GM18505 (cell line): ENCODE data around the gene AHNAK2.

Source experiments
- ATAC-seq: cut with Tn5 transposase; IDR thresholded peaks from one replicate; pipeline ENCODE4 v1.9.1; 2021; ENCODE audit not compliant: unreplicated experiment
- POLR2A ChIP-seq: IDR thresholded peaks from 4 replicates; pipeline ENCODE4 v1.6.1; 2011; ENCODE audit warnings: borderline replicate concordance; ENCODE audit not compliant: insufficient read depth, insufficient read length; ENCODE audit errors: extremely low read depth

The AHNAK2 gene

DNA sequence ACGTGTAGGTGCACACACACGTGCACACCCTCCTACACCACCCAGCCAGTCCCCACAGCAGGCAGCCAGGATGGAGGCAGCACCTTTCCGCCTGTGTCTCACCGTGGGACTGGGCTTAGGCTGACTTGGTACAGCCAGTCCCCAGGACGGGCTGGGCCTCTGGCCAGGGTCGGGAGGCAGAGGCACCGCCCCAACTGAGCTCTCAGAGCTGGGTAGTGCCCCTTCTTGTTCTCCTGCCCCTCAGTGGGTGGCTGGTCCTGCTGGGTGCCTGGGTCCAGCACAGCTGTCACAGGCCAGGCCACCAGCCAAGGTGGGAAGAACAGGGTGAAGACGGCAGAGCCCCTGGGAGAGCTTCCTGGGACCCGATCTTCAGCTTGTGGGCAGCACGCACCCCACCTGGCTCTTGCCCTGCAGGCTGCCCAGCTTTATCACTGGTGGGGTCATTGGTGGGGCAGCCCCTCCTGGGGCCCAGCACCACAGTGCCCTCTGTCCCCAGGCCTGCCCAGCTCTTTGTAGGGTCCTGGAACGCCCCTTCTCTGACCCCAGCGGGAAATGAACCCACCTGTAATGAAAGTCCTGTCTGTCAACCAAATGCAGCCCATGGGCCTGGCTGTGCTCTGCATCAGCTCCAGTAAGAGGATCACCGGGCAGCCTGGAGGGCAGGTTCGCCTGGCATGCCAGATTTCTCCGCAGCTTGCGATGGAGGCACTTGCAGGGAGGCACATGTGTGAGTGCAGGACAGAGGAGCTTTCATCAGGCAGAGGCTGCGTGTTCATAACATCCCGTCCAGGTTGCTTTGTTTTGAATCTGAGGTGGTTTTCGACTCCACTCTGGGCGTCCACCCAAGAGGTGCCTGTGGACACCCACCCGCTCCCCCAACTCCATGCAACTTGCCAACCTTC, 28.0 kb upstream of the AHNAK2 start:
- ATAC-seq = no peak
- TF ChIP-seq POLR2A = peak; percentile 6

DNA sequence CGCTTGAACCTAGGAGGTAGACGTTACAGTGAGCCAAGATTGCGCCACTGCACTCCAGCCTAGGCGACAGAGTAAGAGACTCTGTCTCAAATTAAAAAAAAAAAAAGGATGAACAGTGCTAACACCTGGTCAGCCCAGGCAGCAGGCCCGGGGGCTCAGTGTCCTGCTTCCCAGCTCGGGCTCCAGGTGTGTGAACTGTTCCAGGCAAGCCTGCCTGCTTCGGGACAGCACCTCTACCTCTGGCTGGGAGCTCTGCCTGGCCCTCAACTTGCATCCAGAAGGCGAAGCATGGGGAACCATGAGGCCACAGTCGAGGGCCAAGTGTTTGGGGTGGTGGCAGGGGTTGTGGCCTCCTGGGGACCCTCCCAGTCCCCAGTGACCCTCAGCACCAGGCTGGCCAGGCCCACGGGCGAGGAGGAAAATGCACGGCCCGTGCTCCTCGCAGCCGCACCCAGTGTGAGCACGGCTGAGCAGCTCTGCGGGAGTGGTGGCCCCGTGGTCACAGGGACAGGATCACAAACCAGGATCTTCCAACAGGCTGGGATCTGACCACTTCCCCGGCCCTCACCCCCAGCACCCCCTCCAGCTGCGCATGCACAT, 27.3 kb upstream of the AHNAK2 start:
- TF ChIP-seq POLR2A = no peak
- no peak for ATAC-seq

DNA sequence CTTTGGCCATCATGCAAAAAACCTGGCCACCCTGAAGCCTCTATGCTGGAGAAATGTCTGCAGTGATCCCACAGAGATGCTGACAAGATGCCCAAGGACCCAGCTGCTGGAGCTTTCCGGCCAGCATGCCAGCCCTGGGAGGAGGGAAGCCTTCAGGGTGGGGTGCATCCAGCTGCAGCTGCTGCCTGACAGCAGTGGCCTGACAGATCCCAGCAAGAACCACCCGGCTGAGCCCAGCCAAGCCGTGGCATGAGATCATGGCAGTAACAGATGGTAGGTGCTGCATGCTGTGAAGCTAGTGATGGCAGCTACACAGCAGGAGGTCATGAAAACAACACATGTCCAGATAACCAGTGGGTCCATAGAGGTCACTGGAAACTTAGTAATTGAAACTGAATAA, 21.2 kb upstream of the AHNAK2 start:
- no peak for ATAC-seq
- TF ChIP-seq POLR2A = no peak

DNA sequence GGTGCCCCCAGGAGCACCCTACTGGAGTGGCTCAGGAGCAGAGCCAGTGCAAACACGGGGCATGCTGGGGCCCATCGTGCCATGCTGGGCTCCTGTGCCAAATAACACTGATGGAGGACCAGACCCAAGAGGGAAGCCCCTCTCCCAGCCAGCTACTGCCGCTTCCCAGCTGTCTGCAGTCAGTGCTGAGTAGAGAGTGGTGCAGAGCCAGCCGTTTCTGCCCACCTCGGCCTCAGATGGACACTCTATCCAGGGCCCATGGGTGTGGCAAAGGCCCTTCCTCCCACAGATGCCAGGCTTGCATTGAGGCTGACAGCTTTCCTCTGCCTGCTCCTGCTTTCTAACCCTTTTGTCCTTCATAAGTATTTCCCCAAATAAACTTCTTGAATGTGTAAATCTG, 20.6 kb upstream of the AHNAK2 start:
- no peak for ATAC-seq
- no peak for TF ChIP-seq POLR2A

- no peak for TF ChIP-seq POLR2A
- ATAC-seq = no peak
Observed at GRCh38 chr14:104996483-104996882, 18.3 kb upstream of the AHNAK2 start.

- ATAC-seq = no peak
- no peak for TF ChIP-seq POLR2A
Observed at GRCh38 chr14:104996032-104996431, 17.9 kb upstream of the AHNAK2 start.

DNA sequence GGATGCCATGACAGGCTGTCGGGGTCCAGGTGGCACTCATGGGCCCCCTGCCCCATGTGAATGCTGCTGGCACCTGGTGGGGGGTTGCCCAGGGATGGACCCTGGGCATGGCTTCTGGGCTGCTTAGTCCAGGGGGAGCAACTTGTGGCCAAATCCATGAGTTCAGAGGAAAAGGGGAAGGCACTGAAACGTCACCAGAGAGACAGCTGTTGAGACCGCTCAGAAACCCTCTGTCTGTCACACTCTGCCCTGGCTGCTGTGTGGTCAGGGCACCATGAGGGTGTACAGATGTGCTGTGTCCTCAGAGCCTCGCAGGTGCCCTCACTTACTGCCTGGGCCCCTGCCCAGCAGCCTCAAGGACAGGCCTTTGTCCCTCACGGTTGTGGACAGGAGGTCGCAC, 16.8 kb upstream of the AHNAK2 start:
- TF ChIP-seq POLR2A = no peak

GRCh38 chr14:104993808-104994591, 15.8 kb upstream of the AHNAK2 start:
- ATAC-seq = no peak
- TF ChIP-seq POLR2A = no peak

More for the DNA sequence above, 16.8 kb upstream of the AHNAK2 start:
- no peak for ATAC-seq

GRCh38 chr14:104993306-104993705, 15.1 kb upstream of the AHNAK2 start:
- no peak for ATAC-seq
- TF ChIP-seq POLR2A = no peak

DNA sequence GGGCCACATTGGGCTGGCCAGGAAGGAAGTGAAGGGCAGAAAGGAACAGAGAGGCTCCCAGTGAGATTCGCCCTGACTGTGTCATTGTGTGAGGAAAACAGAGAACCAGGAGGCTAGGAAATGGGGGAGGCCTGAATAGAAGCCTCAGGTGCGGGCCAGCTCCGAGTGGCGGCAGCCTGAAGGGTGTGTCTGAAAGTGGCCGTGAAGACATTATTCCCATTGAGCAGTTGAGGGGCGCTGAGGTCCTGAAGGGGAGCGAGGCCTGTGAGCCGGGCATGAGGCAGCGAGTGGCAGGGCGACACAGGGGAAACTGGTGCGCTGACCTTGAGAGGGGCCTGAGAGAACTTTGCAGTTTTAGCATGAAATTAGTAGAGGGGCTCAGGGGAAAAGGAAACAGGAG, 14.3 kb upstream of the AHNAK2 start:
- no peak for TF ChIP-seq POLR2A
- ATAC-seq = no peak

DNA sequence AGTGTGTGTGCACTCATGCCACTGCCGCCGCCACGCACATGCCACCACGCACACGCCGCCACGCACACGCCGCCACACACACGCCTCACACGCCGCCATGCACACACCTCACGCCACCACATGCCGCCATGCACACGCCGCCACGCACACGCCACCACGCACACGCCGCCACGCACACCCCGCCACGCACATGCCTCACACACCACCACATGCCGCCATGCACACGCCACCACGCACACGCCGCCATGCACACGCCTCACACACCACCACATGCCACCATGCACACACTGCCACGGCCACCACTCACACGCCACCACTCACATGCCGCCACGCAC, 13.7 kb upstream of the AHNAK2 start:
- no peak for TF ChIP-seq POLR2A
- ATAC-seq = no peak

DNA sequence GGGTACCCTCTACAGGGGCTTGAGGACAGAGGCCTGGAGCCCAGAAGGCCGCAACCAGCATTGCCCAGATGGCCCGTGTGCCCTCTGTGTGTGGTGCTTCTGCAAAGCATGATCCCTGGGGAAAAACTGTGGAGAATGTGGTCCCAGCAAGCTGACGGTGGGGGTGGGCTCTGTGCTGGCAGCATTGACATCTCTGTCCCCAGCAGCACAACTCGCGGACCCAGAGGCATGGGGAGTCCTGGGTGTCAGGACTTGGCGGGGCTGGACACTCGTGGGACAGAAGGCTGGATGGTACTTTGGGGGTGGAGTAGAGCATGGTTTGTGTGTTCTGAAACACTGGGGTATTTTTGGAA, 11.8 kb upstream of the AHNAK2 start:
- TF ChIP-seq POLR2A = no peak
- no peak for ATAC-seq

- ATAC-seq = no peak
- no peak for TF ChIP-seq POLR2A
Observed at GRCh38 chr14:104989236-104989950, 11.2 kb upstream of the AHNAK2 start.

GRCh38 chr14:104986487-104987164, 8.5 kb upstream of the AHNAK2 start:
- TF ChIP-seq POLR2A = no peak
- no peak for ATAC-seq
